Measurements from ENCODE around the gene MBTPS1.

DNA sequence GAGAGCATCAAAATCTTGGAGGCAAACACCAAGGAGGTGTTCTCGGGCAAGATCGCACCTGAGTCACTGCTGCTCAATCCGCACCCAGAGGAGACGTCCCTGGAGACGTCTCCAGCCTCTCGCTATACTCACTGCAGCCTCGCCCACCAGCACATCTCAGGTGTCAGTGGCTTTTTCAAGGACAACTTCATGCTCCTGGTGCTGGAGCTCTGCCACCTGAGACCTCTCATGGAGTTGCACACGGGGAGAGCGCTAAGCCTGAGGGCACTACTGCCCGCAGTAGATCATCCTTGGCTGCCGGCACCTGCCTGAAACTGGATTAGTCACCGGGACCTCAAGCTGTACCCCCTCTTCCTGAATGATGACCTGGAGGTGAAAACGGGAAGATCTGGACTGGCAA lies 2.6 kb upstream of the MBTPS1 start:
- TF ChIP-seq, protein P1, sequence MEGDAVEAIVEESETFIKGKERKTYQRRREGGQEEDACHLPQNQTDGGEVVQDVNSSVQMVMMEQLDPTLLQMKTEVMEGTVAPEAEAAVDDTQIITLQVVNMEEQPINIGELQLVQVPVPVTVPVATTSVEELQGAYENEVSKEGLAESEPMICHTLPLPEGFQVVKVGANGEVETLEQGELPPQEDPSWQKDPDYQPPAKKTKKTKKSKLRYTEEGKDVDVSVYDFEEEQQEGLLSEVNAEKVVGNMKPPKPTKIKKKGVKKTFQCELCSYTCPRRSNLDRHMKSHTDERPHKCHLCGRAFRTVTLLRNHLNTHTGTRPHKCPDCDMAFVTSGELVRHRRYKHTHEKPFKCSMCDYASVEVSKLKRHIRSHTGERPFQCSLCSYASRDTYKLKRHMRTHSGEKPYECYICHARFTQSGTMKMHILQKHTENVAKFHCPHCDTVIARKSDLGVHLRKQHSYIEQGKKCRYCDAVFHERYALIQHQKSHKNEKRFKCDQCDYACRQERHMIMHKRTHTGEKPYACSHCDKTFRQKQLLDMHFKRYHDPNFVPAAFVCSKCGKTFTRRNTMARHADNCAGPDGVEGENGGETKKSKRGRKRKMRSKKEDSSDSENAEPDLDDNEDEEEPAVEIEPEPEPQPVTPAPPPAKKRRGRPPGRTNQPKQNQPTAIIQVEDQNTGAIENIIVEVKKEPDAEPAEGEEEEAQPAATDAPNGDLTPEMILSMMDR (IDR thresholded peaks at IDR 0.05; ENCODE audit: insufficient read depth, low read length, poor library complexity, severe bottlenecking): no peak
- TF ChIP-seq EZH2phosphoT487 (conservative IDR thresholded peaks at IDR 0.05; ENCODE audit: low read length): no peak
